DND-41 (cell line): Measurements from ENCODE around the gene FAM72B.
"Not testable (repeated sequence)": the region's sequence is repeated elsewhere in the genome, so short reads cannot be mapped to it uniquely, and the experiment has no call there.

Experiments
- EZH2 ChIP-seq: IDR thresholded peaks from 3 replicates; pipeline ENCODE4 v1.6.1; 2012; ENCODE audit warnings: borderline replicate concordance, low read depth, mild to moderate bottlenecking, moderate library complexity, low read length, inconsistent platforms; ENCODE audit not compliant: severe bottlenecking
- TF ChIP-seq, protein P1 (sequence below): IDR thresholded peaks from 2 replicates; pipeline ENCODE4 v1.5.1; 2012; ENCODE audit warnings: borderline replicate concordance, low read length, moderate library complexity, mild to moderate bottlenecking; ENCODE audit not compliant: poor library complexity, severe bottlenecking; ENCODE audit errors: extremely low read depth

DNA sequence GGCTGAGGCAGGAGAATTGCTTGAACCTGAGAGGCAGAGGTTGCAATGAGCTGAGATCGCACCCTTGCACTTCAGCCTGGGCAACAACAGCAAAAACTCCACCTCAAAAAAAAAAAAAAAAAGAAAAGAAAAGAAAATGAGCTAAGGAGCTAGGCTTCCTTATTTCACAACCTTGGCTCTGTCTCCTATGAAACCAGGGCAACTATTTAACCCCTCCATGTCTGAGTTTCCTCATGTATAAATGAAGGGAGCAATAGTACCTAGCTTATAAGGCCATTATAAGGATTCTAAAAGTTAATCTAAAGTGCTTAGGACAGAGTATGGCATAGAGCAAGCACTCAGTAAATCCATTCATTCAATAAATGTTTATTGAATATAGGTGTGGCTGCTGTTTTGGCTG is 32.8 kb downstream of the FAM72B start:
- not testable (repeated sequence) for TF ChIP-seq EZH2
- TF ChIP-seq, protein P1, sequence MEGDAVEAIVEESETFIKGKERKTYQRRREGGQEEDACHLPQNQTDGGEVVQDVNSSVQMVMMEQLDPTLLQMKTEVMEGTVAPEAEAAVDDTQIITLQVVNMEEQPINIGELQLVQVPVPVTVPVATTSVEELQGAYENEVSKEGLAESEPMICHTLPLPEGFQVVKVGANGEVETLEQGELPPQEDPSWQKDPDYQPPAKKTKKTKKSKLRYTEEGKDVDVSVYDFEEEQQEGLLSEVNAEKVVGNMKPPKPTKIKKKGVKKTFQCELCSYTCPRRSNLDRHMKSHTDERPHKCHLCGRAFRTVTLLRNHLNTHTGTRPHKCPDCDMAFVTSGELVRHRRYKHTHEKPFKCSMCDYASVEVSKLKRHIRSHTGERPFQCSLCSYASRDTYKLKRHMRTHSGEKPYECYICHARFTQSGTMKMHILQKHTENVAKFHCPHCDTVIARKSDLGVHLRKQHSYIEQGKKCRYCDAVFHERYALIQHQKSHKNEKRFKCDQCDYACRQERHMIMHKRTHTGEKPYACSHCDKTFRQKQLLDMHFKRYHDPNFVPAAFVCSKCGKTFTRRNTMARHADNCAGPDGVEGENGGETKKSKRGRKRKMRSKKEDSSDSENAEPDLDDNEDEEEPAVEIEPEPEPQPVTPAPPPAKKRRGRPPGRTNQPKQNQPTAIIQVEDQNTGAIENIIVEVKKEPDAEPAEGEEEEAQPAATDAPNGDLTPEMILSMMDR: not testable (repeated sequence)
